Stimulated activated CD4-positive, alpha-beta T cell treated with anti-CD3 and anti-CD28 coated beads, Interleukin-2, amount 100 ng/mL, for 24 hours (primary cell): ENCODE results near the gene NFATC1.

ENCODE experiments used
- DNase-seq, 2 donors: peaks; one replicate each; pipeline ENCODE4 v3.0.0-alpha.2; 2020

Gene NFATC1

GRCh38 chr18:79395761-79396404, at the start of gene NFATC1:
NFATC1 (plus strand) TSS chr18:79395930; CDS start chr18:79396225, 295 bp downstream.
- peak; percentile 87 to 89 for DNase-seq

- DNase-seq, result no peak
Observed at GRCh38 chr18:79345981-79346380, 49.7 kb upstream of the NFATC1 start.

- DNase-seq, result no peak
Observed at GRCh38 chr18:79348066-79348465, 47.7 kb upstream of the NFATC1 start.

GRCh38 chr18:79352432-79352831, 43.3 kb upstream of the NFATC1 start:
- no peak for DNase-seq

- no peak for DNase-seq
Observed at GRCh38 chr18:79353267-79353666, 42.5 kb upstream of the NFATC1 start.

GRCh38 chr18:79354350-79354749, 41.4 kb upstream of the NFATC1 start:
- DNase-seq, result no peak

- DNase-seq, result no peak
Observed at GRCh38 chr18:79355433-79356335, 40.0 kb upstream of the NFATC1 start.

- no peak for DNase-seq
Observed at GRCh38 chr18:79356435-79356834, 39.3 kb upstream of the NFATC1 start.

- DNase-seq, result no peak
Observed at GRCh38 chr18:79360933-79361332, 34.8 kb upstream of the NFATC1 start.

GRCh38 chr18:79361766-79362522, 33.8 kb upstream of the NFATC1 start:
- no peak for DNase-seq

- no peak for DNase-seq
Observed at GRCh38 chr18:79365701-79366100, 30.0 kb upstream of the NFATC1 start.

GRCh38 chr18:79366177-79367094, 29.3 kb upstream of the NFATC1 start:
- DNase-seq, result no peak

- no peak for DNase-seq
Observed at GRCh38 chr18:79367480-79367879, 28.2 kb upstream of the NFATC1 start.

- DNase-seq, result no peak
Observed at GRCh38 chr18:79367989-79368388, 27.7 kb upstream of the NFATC1 start.

- no peak for DNase-seq
Observed at GRCh38 chr18:79368681-79369080, 27.0 kb upstream of the NFATC1 start.

GRCh38 chr18:79371561-79372121, 24.1 kb upstream of the NFATC1 start:
- no peak for DNase-seq

GRCh38 chr18:79372461-79372860, 23.3 kb upstream of the NFATC1 start:
- no peak for DNase-seq

- DNase-seq, result no peak
Observed at GRCh38 chr18:79372991-79373390, 22.7 kb upstream of the NFATC1 start.

- DNase-seq, result no peak
Observed at GRCh38 chr18:79373736-79374135, 22.0 kb upstream of the NFATC1 start.

- no peak for DNase-seq
Observed at GRCh38 chr18:79374408-79375171, 21.1 kb upstream of the NFATC1 start.
